Measurements from ENCODE around the gene LIFR. TPM values are rescaled to one million over a fixed set of nuclear protein-coding genes. Genes with fewer than 3 reads are reported as not detected.

LIFR gene
- polyA plus RNA-seq, 1 of the 3 experiments (the other 2 are of a cell fraction), result 3.8 TPM

- peaks cover 5% of the 10 kb centered on the region for H3F3A ChIP-seq (replicated peaks; ENCODE audit: insufficient read depth)
- H4K20me1 ChIP-seq (ENCODE audit: insufficient read depth), result no peaks in the 10 kb centered on the region
- H3K9me2 ChIP-seq, result no peaks in the 10 kb centered on the region
- no peak overlapping the region for H2AFZ ChIP-seq (ENCODE audit: low read depth)
- H3K4me2 ChIP-seq, result no peak overlapping the region
- ChIA-PET POLR2A (no interaction called here), CTCF (interaction anchor here (1.3 kb wide), 1 partner anchor 12 kb away, joined by 3 read pairs; no protein-coding TSS in a partner anchor)
- no peaks in the 10 kb centered on the region for H3K27me3 ChIP-seq (ENCODE audit: insufficient read depth)
- peaks cover 0 to 13% of the 10 kb centered on the region in 2 experiments; a peak in 2 of 4 replicates for H3K4me1 ChIP-seq (ENCODE audit: control insufficient read depth in 1 of 2, insufficient read depth in 2 of 2, low read depth in 1 of 2, low read length in 1 of 2)
- no peak for DNase-seq
- no peaks in the 10 kb centered on the region for H3K36me3 ChIP-seq (replicated peaks in 1 of 2; ENCODE audit: control insufficient read depth in 1 of 2, insufficient read depth in 2 of 2, low read length in 1 of 2)
- H3K27ac ChIP-seq (ENCODE audit: low read depth in 2 of 2, low read length in 1 of 2), result no peak overlapping the region
- TF ChIP-seq GATA2 (CRISPR knock-in tag; IDR thresholded peaks at IDR 0.05), result no peak
- no peak for TF ChIP-seq TEAD4 (IDR thresholded peaks at IDR 0.05; ENCODE audit: borderline replicate concordance, insufficient read depth)
- TF ChIP-seq EP300 (IDR thresholded peaks at IDR 0.05; ENCODE audit: borderline replicate concordance in 1 of 2, low read depth in 1 of 2, low read length in 1 of 2), result no peak
- TF ChIP-seq JUND (IDR thresholded peaks at IDR 0.05), result no peak
- no peak for TF ChIP-seq SIN3A (IDR thresholded peaks at IDR 0.05; ENCODE audit: borderline replicate concordance, low read depth, low read length)
- no peak for TF ChIP-seq TCF12 (IDR thresholded peaks at IDR 0.05)
- TF ChIP-seq RAD21 (IDR thresholded peaks at IDR 0.05; ENCODE audit: low read length), result no peak
- TF ChIP-seq TAF1 (IDR thresholded peaks at IDR 0.05; ENCODE audit: borderline replicate concordance, low read depth, low read length), result no peak
- 90% methylated on average over 7 of the region's 7 CpGs for WGBS (ENCODE audit: low lambda C conversion rate)
- no peaks in the 10 kb centered on the region for H3K79me2 ChIP-seq (ENCODE audit: insufficient read depth)
- no peak overlapping the region for H3K4me3 ChIP-seq (ENCODE audit: low read depth in 2 of 2, low read length in 1 of 2)
- no peak overlapping the region for H3K9ac ChIP-seq
- H3K9me3 ChIP-seq, result no peaks in the 10 kb centered on the region
Observed at GRCh38 chr5:38605610-38606009, 49.2 kb upstream of the LIFR start.

- Histone ChIP-seq H3K4me2 (no peak overlapping the region), H3F3A (replicated peaks; ENCODE audit: insufficient read depth) (peaks cover 5% of the 10 kb centered on the region), H3K27ac (ENCODE audit: low read depth in 2 of 2, low read length in 1 of 2) (no peak overlapping the region), H3K36me3 (replicated peaks in 1 of 2; ENCODE audit: control insufficient read depth in 1 of 2, insufficient read depth in 2 of 2, low read length in 1 of 2) (no peaks in the 10 kb centered on the region), H3K79me2 (ENCODE audit: insufficient read depth) (no peaks in the 10 kb centered on the region), H4K20me1 (ENCODE audit: insufficient read depth) (no peaks in the 10 kb centered on the region), H3K9me3 (no peaks in the 10 kb centered on the region), H3K9me2 (no peaks in the 10 kb centered on the region), H3K4me1 (ENCODE audit: control insufficient read depth in 1 of 2, insufficient read depth in 2 of 2, low read depth in 1 of 2, low read length in 1 of 2) (peaks cover 0 to 19% of the 10 kb centered on the region in 2 experiments; a peak in 2 of 4 replicates), H3K9ac (no peak overlapping the region), H2AFZ (ENCODE audit: low read depth) (no peak overlapping the region), H3K27me3 (ENCODE audit: insufficient read depth) (no peaks in the 10 kb centered on the region), H3K4me3 (ENCODE audit: low read depth in 2 of 2, low read length in 1 of 2) (no peak overlapping the region)
- ChIA-PET CTCF (no interaction called here), POLR2A (no interaction called here)
- 71% methylated on average over 3 of the region's 3 CpGs for WGBS (ENCODE audit: low lambda C conversion rate)
- TF ChIP-seq GABPA (IDR thresholded peaks at IDR 0.05; ENCODE audit: low read depth), result no peak
- no peak for TF ChIP-seq EZH2phosphoT487 (IDR thresholded peaks at IDR 0.05; ENCODE audit: borderline replicate concordance, low read depth)
- TF ChIP-seq RXRA (IDR thresholded peaks at IDR 0.05; ENCODE audit: borderline replicate concordance, low read depth), result no peak
- no peak for TF ChIP-seq CTCF (IDR thresholded peaks at IDR 0.05)
- TF ChIP-seq NFIC (IDR thresholded peaks at IDR 0.05; ENCODE audit: borderline replicate concordance), result no peak
- no peak for TF ChIP-seq RCOR1 (IDR thresholded peaks at IDR 0.05; ENCODE audit: low read length)
- TF ChIP-seq TAF1 (IDR thresholded peaks at IDR 0.05; ENCODE audit: borderline replicate concordance, low read depth, low read length), result no peak
- no peak for TF ChIP-seq GATA2 (CRISPR knock-in tag; IDR thresholded peaks at IDR 0.05)
- TF ChIP-seq EP300 (IDR thresholded peaks at IDR 0.05; ENCODE audit: borderline replicate concordance in 1 of 2, low read depth in 1 of 2, low read length in 1 of 2), result no peak
- no peak for TF ChIP-seq ELF1 (IDR thresholded peaks at IDR 0.05)
- no peak for TF ChIP-seq FOXJ3 (CRISPR knock-in tag; IDR thresholded peaks at IDR 0.05)
- no peak for TF ChIP-seq SIN3A (IDR thresholded peaks at IDR 0.05; ENCODE audit: borderline replicate concordance, low read depth, low read length)
- no peak for TF ChIP-seq TEAD4 (IDR thresholded peaks at IDR 0.05; ENCODE audit: borderline replicate concordance, insufficient read depth)
- TF ChIP-seq TCF12 (IDR thresholded peaks at IDR 0.05), result no peak
- TF ChIP-seq USF1 (IDR thresholded peaks at IDR 0.05; ENCODE audit: borderline replicate concordance, low read depth), result no peak
- TF ChIP-seq PBX3 (IDR thresholded peaks at IDR 0.05), result no peak
- no peak for TF ChIP-seq RAD21 (IDR thresholded peaks at IDR 0.05; ENCODE audit: low read length)
- DNase-seq, result no peak
Observed at GRCh38 chr5:38603691-38604090, 47.2 kb upstream of the LIFR start.

All from SK-N-SH (cell line).